Stimulated activated CD8-positive, alpha-beta memory T cell treated with anti-CD3 and anti-CD28 coated beads, Interleukin-7, amount 100 ng/mL, for 1 hour (primary cell): Measurements from ENCODE around the gene RPL27.
"Not testable (repeated sequence)": the region's sequence is repeated elsewhere in the genome, so short reads cannot be mapped to it uniquely, and the experiment has no call there.

Source experiments
- DNase-seq, 2 donors: peaks; one replicate each; pipeline ENCODE4 v3.0.0-alpha.2; 2020; ENCODE audit warnings: low read depth in 2 of 2

RPL27 gene

DNA sequence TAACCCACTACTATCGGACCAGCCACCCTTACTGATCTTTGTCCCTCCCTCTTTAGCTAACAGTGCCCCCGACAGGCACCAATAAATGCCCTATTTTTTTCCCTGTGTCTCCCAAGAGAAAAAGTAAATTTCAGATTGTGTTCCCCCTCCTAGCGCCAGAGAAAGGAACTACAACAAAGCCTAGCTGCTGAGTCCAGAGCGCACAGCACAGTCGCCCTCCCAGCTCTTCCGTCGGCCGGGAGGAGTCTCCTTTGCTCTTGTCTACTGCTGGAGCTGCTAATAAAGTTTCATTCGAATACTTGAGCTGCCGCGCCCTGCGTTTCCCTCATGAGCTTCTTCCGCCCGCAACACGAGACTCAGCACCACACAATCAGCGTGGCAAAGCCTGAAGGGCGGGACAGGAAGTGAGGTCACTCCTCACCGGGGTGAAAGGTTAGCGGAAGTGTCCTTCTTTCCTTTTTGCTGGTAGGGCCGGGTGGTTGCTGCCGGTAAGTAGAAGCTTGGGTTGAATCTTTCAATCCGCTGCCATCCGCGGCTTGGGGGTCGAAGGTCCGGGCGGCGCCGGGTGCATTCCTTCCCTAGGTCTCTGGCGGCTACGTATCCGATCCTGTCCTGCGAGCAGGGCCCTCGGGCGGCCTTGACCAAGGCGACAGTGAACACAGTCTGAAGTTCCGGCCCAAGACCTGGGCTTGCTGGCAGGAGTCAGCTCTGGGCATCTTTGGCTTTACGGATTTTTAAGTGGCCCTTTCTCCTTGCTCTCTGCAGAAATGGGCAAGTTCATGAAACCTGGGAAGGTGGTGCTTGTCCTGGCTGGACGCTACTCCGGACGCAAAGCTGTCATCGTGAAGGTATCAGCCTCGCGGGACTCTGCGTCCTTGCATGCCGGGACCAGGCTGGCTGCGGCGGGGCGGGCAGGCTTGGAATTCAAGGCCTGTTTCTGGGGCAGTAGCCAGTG lies at the start of gene RPL27:
RPL27 (plus strand) TSS at position 436 of the 955 bp plus-strand sequence; CDS start at position 768, 332 bp downstream.
- DNase-seq = peak; percentile 95 to 97

DNA sequence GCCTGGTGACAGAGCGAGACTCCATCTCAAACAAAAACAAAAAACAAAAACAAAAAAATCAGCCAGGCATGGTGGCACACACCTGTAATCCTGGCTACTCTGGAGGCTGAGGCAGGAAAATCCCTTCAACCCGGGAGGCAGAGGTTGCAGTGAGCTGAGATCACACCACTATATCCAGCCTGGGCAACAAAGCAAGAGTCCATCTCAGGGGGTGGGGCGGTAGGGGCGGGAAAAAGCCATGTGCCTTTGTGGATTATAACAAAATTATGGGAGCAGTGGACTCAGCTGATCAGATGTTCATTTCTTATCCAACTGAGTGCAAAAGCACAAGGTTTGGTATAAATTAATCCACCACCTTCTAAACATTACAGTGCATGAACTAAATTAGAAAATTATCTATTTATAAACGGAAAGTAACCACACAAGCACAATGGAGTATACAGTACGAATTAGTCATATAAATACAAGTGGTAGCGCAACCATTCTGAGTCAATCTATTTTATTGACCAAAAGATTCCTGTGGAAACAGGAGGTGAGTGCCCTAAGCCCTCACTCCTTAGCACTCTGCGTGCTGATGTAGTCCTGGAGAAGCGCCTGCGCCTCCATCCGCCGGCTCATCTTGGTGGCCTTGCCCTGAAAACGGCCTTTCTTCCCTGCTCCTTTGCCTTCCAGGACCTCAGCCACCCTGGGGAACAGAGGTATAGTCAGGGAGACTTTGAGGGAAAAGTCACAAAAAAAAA lies 48.0 kb upstream of the RPL27 start:
- DNase-seq = no peak

DNA sequence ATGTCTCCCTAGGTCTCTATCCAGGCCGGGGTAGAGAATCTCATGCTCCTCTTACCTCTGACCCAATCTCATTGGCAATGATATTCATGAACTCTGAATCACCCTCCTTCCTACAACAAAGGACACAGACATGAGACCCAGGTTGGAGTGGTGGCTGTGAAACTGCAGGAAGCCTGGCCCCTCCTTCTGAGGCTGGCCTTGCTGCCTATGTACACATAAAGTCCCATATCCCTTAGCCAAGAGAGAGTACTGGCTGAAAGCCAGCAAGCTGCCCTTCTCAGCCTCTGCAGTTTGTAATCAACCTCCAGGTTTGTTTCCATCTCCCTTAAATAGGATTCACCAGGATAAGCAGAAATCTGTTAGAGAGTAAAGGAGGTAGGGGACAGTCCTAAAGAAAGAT lies 44.5 kb upstream of the RPL27 start:
- DNase-seq = no peak

DNA sequence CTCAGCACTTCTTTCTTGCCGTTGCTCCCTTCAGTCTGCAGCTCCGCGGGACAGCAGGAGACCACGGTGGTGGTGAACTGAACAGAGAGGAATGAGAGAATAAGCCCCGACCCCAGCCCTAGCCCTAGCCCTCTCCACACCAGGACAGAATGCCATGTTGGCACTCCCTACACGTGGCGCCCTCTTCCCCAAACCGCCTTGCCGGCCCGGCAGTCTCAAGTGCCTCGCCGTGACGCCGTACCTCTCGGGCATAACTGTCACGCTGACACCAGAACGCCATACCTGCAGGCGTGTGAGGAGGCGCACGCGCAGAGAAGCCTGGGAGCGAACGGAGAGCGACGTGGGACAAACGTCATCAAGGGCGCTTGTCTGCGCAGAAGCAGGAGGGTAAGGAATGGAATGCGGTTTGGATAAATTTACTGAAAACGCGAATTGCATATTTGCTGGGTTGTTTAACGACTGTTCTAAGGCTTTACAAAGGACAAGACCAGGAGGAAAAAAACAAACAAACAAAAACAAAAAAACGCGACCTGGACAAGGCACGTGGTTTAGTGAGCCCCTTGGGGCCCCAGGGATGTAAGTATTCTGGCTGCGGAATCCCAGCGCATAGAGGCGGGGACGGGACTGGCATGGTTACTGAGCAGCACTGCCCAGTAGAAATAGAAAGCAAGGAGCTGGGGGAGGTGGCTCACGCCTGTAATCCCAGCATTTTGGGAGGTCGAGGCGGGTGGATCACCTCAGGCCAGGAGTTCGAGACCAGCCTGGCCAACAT lies 33.9 kb upstream of the RPL27 start, which contains the start of gene AARSD1:
AARSD1 (minus strand) TSS at position 294 of the 772 bp plus-strand sequence; CDS start at position 280, 14 bp downstream.
- peak; percentile 70 to 80 for DNase-seq

DNA sequence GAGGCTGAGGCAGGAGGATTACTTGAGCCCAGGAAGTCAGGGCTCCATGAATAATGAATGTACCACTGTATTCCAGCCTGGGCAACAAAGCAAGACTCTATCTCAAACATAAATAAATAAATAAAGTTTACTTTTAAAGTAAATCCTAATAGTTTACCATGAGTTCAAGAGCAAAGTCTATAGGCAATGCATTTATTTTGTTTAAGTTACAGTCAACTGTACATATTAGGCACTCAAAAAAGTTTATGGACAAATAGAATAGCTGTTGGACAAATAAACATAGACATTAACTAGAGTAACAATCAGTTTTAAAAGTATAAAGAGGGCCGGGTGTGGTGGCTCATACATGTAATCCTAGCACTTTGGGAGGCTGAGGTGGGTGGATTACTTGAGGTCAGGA lies 30.3 kb upstream of the RPL27 start:
- no peak for DNase-seq

DNA sequence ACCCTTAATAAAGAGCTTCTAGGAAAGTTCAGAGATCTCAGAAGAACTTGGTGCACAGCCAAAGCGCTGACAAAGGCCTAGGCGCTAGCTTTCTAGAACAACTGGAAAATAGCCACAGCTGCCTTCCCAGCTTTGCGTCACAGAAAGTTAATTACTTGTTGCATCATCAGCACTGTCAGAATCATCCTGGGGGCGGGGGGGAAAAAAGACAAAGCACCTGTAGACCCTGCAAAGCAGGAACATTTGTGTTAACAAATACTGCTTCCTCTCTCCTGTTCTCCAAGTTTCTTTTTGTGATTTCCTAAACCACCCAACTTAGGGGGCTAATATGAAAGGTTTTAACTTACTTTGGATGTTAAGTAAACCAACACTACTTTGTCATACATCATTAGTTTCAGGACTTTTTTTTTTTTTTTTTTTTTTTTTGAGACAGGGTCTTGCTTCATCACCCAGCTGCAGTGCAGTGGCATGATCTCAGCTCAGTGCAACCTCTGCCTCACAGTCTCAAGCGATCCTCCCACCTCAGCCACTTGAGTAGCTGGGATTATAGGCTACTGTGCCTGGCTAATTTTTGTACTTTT lies 29.1 kb upstream of the RPL27 start:
- DNase-seq = no peak

DNA sequence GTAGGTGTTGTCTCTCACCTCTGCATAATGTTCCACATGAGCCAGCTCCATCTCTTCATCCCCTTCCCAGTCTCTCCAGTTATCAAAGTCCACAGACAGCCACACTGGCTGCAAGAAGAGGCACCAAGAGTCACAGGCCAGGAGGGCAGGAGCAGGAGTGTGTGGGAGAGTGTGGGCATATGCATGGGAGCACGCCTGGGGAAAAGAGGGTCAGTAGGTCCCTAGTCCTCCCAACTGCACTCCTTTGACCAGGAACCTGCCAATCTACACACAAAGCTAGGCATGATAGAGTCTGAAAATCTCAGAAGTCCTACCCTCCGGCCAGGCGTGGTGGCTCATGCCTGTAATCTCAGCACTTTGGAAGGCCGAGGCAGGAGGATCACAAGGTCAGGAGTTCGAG lies 26.6 kb upstream of the RPL27 start:
- DNase-seq = no peak

DNA sequence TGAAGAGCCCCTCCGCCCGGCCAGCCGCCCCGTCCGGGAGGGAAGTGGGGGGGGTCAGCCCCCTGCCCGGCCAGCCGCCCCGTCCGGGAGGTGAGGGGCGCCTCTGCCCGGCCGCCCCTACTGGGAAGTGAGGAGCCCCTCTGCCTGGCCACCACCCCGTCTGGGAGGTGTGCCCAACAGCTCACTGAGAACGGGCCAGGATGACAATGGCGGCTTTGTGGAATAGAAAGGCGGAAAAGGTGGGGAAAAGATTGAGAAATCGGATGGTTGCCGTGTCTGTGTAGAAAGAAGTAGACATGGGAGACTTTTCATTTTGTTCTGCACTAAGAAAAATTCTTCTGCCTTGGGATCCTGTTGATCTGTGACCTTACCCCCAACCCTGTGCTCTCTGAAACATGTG lies 24.9 kb upstream of the RPL27 start:
- not testable (repeated sequence) for DNase-seq

DNA sequence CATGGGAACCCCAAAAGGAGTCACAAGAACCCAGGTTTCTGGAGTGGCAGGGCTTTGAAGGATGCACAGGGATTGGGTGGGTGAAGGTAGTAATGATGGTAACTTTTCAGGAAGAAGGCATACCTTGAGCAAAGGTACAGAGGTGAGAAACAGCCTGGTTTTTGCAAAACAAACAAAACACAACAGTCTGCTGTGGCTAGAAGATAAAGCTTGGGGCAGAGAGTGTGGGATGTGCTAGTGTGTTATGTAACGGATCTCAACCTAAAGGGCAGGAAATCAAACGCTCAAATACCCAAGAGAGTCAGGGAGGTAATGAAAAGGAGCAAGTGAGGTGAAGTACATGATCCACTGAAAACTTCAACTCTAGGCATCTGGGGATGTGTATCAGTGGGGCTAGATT lies 23.0 kb upstream of the RPL27 start:
- no peak for DNase-seq

DNA sequence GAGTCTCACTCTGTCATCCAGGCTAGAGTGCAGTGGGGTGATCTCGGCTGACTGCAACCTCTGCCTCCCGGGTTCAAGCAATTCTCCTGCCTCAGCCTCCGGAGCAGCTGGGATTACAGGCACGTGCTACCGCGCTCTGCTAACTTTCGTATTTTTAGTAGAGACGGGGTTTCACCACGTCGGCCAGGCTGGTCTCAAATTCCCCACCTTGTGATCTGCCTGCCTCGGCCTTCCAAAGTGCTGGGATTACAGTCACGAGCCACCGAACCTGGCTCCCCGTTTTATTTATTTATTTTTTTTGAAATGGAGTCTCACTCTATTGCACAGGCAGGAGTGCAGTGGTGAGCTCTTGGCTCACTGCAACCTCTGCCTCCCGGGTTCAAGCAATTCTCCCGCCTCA lies 22.5 kb upstream of the RPL27 start:
- not testable (repeated sequence) for DNase-seq

DNA sequence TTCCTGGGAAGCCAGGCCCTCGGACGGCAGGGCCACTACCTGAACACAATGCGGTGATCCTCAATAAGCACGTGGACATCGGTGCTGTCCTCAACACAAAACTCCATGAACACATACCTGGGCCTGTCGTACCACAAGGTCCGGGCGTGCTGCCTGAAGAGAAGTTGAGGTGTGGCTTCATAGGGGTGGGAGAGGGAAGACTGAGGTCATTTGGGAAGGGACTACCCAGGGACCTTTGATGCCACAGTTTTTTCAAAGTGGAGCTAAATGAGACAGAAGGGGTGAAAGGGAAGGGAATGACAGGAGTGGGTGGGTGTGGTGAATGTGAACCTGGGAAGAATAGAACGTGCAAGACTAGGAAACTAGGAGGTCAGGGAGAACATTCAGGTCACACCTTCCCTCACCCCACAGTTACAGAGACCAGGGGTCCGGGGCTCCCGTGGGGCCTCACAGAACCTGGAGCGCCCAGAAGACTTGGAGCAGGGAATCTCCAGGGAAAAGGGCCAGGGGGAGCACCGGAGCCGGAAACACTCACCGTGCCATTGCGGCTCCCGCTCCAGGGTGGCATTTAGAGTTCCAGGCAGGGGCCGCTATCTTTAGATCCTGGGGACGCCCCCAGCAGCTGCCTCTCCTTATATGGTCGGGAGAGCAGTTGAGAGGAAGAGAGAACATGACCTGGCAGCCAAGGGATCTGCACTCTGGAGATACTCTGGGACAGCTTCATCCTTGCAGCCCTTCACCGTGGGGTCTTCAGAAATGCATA lies 18.5 kb upstream of the RPL27 start, which contains the start of gene PTGES3L:
PTGES3L (minus strand) TSS at position 570 of the 763 bp plus-strand sequence; CDS start at position 543, 27 bp downstream.
- no peak for DNase-seq

DNA sequence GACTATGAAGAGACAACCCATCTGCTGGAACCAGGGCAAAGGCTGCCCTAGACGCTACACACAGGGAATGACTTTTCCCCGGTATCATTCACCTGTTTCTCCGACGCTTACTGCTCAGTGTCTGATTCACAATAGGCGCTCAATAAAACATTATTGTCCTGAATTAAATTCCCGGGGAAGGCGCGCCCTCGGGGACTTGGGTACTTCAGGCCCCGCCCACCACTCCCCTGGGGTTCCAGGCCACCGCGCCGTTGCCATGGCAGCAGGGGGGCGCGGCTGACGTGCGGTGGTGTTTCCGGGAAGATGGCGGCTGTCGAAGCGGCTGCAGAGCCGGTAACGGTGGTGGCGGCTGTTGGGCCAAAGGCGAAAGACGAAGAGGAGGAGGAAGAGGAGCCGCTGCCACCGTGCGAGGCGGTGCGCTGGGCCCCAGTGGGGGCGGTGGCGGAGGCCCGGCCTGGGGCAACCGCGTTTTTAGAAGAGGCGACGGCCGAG lies 17.9 kb upstream of the RPL27 start, which contains the start of gene RUNDC1:
RUNDC1 (plus strand) TSS at position 292 of the 492 bp plus-strand sequence; CDS start at position 304, 12 bp downstream.
- DNase-seq = peak; percentile 82 to 86

DNA sequence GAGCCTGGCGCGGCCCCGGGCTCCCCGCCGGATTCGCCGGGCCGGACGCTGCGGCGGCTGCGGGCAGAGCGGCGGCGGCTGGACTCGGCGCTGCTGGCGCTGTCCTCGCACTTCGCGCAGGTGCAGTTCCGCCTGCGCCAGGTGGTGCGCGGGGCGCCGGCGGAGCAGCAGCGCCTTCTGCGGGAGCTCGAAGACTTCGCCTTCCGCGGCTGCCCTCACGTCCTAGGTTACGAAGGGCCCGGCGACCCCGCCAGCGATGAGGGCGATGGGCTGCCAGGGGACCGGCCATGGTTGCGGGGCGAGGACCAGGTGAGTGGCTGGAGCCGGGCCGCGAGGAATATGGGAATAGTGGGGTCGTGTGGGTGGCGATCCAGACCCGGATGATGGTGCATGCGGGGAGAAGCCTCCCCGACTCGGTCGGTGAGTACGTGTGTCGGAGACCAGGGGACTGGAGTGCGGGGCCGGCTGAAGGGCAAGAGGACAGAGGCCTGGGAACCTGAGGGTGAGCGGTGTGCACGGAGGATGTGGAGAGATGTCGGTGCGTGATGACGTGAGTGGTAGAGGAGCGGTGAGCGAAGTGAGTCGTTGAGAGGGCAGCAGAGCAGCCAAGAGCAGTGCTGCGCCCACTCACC lies 17.3 kb upstream of the RPL27 start:
- DNase-seq = peak in 1 of 2 donors; percentile 29

DNA sequence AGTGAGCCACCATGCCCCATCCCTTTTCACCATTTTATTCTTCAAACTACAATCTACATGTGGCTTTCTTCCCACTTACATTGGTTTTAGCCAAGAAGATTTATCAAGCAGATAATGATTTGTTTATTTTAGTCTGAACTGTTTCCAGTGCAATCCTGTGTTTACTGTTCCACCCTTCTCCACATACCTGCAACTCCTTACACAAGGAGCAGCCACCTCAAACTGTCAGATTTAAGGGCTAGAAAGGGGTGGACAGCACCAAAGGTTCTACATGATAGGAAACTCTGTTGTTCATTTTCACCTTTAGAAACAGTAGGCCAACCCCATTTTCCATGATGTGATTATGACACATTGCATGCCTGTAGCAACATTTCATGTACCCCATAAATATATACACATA lies 16.0 kb upstream of the RPL27 start:
- no peak for DNase-seq

DNA sequence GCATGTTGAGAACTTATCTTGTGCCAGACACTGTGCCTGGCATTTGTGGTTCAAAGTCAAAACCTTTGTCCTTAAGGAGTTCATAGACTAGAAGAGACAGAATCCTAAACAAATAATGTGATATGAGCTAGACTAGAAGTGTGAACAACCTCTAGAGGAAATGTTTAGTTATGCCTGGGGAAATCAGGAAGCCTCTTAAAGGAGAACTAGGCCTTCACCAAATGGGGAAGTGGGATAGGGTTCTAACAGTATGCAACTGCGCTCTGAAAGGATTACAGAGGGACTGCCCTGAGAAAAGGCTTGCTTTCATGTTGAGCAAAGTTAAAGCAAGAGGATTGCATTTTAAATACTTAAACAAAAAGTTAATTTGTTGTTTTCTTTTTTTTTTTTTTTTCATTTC lies 13.0 kb upstream of the RPL27 start:
- no peak for DNase-seq

DNA sequence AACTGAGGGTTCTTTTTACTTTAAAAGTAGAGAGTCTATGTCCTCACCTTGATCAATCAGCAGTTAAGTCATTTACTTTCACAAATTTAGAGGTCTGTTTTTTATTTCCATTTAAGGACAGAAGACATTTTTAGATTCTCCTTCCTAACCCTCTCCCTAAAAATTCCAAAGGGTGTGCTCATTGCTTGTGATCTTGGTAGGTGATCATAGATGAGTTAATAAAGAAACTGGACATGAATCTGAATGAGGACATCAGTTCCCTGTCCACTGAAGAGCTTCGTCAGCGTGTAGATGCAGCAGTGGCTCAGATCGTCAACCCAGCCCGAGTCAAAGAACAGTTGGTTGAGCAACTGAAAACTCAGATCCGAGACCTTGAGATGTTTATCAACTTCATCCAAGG lies 9.1 kb upstream of the RPL27 start:
- DNase-seq = no peak

DNA sequence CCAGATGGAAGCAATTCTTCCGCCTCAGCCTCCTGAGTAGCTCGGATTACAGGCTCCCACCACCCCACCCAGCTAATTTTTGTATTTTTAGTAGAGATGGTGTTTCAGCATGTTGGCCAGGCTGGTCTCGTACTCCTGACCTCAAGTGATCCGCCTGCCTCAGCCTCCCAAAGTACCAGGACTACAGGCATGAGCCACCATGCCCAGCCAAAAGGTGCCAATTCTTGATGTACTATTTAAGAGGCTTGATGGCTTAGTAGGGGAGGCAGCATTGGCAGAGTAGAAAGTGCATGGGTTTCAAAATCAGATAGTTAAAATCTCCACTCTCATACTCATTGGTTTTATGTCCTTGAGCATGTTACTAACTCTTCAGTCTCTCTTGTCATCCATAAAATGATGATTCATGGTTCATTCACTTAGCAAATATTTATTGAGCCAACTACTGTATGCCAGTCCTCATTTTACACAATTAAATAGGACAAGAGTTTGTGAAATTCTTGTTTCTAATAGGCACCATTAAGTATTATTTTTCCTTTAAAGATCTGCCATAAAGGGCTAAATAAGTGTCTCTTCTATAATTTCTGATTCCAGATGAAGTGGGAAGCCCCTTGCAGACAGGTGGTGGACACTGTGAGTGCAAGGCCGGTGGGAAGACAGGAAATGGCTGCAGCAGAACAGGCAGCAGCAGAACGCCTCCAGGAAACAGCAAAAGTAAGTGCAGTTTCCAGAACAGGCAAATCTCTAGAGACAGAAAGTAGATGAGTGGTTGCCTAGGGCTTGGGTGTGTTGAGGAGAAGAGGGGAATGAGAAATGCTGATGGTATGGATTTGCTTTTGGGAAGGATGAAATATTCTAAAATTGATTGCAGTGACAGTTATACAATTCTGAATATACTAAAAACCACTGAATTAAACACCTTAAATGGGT lies 8.2 kb upstream of the RPL27 start:
- no peak for DNase-seq

DNA sequence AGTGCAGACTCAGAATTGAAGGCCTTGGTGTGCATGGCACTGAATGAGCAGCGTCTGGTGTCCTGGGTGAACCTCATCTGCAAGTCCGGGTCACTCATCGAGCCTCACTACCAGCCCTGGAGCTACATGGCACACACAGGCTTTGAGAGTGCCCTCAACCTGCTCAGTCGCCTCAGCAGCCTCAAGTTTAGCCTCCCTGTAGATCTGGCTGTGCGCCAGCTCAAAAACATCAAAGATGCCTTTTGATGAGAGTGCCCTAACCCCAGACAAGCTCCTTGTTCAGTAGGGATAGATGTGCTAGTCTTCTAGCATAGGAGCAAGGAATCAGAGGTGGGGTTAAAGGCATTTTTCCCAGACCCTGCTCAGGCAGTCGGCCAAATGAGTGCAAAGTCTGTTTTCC lies 6.7 kb upstream of the RPL27 start:
- no peak for DNase-seq

DNA sequence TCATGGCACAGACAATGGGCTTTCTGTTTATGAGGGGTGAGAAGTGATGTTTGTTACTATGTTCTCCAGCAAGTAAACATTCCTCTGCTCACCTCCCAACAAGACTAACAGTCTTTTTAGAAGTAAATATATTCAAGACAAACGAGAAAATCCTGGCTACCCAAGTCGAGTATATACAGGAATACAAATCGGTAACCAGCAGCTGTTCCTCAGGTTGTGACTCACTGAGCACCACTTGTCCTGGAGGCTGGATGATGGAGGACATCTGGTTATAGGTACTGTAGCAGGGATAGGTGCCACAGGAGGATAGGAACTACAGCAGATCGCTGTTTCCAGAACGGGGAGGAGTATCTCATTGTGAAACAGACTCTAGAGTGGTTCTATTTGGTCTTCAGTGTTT lies 5.3 kb upstream of the RPL27 start:
- no peak for DNase-seq
